ENCODE results near the gene VAV2.
"Not testable (repeated sequence)": the region's sequence is repeated elsewhere in the genome, so short reads cannot be mapped to it uniquely, and the experiment has no call there.

Gene VAV2

DNA sequence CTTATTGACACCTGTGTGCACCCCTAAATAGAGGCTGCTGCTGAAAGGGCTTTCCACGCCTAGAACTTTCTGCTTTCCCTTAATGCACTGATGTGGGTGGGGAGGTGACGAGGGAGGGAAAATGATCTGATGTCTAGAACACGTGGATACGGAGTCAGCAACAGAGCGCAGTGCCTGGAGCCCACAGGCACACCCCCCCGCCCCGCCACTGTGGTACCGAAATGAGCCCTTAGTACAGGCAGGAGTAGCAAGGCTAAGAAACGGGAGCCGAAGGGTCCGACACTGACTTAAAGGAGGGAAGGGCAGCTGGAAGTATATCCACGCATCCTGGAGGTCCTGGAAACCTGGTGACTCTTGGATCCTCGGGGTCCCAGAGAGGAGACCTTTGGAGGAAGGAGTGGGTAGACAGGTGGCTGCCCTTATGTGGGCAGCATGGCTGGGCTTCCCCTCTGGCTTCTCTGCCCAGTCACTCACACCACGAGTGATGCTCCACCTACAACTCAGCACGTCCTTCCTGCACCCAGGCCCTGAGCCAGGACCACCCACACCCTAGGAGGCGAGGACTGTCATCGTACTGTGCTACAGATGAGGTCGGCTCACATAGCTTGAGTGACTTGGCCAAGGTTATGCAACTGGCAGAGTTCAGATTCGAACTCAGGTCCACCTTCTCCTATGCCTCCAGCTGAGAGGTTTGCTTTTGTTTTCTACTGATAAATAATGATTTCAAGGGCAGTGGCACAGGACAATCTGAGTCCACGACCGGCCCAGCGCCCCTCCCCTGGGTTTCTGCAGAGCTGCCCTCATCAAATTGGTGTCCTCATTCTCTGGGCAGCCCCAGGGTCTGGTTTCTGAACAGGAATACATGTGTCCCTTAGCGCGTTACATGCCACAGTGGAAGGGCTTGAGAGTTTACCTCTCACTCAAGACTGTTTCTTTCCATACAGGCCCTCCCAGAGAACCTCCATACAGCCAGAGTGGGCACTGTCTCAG is 4.7 kb upstream of the VAV2 start:
- DNase-seq: no peak

DNA sequence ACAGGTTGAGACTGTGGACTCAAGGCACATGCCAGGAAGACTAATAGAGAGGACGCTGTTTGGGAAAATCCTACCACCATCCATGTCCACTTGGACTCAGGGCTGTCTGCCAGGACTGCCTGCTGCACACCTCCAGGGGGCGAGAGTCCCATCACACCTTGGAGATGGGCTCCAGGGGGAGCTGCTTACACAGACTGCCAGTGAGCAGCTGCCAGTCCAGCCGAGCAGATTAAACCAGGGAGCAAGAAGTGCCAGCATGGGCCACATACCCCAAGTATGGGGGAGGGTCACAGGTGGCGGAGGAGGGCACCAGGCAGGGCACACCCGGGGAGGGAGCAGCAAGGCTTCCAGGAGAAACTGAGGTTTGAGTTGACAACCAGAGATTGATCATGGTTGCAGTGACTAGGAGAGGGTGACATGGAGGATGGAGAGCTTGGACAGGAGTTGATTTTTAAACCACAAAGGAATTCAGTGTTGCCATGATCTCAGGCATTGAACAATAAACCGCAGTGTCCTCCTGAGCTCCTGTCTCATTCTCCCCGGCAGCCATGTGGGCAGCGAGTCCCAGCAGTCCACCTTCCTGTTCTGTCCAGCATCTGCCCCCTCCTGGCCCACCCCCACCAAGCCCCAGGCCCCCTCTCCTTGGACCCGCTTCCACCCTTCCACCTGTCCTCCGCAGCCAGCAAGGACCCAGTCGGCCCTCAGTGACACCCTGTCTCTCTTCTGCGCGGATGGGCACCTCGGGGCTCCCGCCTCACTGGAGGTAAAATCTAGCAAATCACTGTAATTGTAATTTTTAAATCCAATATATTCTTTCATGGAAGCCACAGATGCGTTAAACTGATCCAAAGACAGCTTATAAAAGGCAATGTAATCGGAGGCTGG is 3.1 kb upstream of the VAV2 start:
- DNase-seq: no peak

DNA sequence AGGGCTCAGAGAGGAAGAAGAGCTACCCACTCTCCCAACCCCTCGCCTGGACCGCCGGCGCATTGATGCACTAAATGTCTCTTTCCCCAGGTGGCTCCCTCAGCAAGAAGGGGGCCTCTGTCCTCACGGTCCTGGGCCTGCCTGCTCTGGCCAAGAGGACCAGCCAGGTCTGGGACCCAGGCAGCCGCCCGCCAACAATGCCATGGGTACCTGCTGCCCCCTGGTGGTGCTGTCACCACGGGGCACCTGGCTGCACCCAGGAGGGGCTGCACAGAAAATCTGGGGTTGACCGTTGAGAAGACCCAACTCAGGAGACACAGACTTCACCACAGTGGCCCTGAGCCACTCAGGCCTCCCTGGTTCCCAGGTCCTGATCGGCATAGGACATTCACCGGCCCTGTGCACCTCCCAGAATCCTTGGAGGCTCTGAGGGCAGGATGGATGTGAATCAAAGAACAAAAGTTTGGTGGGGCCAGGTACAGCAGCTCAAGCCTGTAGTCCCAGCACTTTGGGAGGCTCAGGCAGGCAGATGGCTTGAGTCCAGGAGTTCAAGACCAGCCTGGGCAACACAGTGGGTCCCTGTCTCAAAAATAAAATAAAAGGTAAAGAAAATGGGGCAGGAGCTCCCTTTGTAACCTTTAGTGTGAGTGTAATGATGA is 2.4 kb upstream of the VAV2 start:
- DNase-seq: peak; percentile 71

DNA sequence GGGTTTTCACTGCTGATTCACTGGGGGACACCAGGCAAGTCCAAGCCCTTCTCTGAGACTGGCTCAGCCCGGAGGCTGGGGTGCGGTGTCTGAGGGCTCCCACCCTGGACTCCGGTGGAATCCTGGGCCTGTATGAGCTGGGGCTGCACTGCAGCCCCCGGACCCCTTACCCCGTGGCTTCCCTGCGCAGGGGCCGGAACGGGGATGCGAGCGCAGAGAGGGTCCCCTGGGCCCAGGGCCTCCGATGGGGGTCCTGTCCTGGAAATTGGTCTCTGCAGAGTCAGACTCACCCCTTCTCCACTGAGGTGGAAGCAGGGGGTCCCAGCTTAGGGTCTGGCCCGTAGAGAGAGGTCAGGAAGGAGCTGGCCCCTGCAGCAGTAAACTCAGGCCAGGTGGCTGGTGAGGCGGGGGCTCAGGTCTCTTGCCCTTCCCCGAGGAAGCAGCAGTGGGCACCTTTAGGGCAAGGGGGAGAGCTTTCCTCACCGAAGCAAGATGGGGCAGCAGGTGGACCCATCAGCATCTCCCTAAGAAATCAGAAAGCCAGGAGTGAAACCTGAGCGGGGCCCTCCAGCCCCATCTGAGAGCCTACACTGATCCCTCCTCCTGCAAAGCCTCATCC is 1.6 kb upstream of the VAV2 start:
- no peak for DNase-seq

DNA sequence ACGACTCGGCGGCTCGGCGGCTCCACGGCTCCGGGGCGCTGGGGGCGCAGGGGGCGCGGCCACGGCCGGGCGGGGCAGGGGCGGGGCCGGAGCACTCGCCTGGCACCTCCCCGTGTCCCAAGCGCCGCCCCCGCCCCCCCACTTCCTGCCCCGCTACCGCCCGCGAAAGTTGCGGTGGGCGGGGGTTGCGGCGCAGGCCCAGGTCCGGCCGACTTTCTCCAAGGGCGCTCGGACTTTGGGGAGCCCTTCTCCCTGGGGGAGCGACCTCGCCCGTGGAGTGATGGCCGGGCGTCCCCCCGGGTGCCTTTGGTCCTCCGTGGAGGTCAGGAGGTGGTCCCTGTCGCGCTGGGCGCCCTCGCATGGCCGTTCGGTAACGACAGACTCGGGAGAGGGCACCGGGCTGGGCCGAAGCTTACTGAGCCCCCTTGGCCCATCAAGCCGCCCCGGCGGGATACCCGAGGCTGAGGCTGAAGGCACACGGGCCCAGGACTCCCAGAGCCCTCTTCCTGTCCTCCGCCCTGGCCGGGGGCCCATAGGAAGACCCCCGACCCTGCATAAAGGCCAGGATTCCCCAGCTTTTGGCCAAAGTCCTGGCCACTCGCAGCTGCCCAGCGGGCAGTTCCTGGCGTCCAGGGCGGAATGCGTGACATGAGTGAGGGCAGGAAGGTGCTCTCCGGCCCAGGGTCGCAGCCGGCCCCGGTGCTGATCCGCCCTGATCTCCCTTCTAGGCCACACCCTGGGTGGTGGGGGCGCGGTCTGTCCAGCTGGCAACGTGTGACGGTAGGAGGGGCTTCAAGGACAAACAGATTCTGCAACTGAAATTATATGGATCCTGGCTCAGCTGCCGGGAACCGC is 883 bp upstream of the VAV2 start:
- peak; percentile 33 for DNase-seq

DNA sequence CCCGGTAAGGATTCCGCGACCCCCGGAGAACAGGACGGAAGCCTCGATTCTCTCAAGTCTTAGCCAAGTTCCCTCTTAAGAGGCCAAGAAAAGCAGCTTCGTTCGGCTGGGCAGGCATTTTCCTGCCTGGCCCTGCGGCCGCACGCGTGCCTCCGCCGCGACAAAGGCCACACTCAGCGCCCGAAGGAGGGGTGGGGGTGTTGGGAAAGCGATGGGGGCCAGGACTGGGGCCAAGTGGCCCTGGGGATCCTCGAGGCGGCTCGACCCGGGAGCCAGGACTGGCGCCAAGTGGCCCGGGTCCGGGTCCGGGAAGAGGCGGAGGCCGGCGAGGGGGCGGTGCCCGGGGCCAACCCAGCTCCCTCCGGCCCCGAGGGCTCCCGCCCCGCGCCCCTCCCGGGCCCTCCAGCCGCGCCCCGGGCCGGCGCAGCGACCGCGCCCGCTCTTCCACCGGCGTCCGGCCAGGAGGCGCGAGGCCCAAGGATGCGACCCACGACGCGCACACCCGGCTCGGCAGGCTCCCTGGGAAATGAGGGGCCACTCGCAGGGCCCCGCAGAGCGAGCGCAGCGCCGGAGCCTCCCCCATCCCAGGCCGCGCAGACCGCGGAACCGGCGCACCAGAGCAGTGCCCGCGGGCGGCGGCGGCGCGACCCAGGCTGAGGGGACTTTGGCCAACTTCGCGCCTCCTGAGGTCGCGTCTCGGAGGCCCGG is 756 bp downstream of the VAV2 start:
- DNase-seq: no peak

DNA sequence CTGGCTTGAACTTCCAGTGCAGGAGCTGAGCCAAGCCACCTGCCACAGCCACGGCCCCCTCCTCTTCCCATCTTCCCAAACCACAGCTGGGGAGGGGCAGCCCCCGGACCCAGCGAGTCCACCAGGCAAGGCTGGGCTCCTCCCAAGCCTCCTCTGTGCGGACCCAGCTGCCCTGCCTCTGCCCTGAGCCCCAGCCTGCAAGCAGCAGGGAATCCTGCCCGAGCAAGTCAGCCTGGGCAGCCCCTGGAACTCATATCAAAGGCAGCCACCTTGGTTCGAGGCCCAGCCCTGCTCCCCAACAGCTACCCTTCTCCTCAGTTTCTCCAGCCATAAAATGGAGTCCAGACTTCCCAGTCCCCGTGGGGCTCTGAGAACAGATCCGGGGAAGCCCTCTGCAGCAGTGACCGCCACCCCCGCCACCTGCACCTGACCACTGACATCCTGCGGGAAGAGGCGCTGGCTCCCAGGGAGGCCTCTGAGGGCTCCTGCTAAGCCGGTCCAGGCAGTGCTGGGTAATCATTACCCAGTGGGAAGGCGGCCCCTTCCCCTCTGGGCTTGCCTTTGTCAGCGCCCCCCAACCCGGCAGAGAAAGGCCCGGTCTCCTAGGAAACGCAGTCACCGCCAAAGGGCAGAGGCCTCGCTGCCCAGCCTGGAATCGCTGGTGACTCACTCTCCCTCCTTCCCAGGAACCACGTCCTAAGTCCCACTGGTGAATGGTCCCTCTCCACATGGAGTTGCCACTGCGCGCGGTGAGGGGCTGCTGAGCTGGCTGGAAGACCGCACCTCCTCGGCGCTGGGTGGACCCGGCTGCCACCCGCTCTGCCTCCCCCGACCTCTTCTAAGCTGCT is 1.5 kb downstream of the VAV2 start:
- DNase-seq: no peak

DNA sequence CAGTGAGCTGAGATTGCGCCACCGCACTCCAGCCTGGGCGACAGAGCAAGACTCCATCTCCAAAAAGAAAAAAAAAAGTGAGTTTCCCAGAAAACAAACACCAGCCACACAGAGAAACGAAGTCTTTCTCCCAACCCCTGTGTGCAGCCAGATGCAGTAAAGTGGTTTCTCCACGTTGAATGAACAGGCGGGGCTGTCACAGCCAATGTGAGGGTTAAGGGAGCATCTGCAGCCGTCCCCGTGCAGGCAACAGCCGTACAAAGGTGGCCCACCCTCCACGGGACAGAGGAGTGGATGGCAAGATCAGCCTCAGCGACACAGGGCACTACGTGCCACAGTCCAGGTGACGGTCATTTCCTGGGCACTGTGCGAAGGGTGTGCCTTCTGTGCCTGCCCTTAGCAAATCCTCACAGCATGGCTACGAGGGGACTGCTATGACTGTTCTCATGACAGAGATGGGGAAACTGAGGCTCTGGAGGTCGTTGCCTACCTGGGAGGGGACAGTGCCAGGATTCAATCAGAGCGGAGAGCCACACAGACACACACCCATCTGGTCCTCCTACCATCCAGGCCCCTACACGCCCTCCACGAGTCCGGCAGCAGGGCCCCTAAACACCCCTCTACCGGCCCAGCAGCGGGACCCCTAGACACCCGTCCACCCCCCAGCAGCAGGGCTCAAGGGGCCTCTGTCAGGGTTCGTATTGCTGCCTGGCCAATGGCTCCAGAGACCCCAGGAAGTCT is 2.3 kb downstream of the VAV2 start:
- DNase-seq: no peak

DNA sequence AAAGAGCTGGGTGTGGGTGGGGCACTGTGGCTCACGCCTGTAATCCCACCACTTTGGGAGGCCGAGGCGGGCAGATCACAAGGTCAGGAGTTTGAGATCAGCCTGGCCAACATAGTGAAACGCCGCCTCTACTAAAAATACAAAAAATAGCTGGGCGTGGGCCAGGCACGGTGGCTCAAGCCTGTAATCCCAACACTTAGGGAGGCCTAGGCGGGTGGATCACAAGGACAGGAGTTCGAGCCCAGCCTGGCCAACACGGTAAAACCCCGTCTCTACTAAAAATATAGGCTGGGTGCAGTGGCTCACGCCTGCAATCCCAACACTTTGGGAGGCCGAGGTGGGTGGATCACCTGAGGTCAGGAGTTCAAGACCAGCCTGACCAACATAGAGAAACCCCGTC is 3.4 kb downstream of the VAV2 start:
- not testable (repeated sequence) for DNase-seq

DNA sequence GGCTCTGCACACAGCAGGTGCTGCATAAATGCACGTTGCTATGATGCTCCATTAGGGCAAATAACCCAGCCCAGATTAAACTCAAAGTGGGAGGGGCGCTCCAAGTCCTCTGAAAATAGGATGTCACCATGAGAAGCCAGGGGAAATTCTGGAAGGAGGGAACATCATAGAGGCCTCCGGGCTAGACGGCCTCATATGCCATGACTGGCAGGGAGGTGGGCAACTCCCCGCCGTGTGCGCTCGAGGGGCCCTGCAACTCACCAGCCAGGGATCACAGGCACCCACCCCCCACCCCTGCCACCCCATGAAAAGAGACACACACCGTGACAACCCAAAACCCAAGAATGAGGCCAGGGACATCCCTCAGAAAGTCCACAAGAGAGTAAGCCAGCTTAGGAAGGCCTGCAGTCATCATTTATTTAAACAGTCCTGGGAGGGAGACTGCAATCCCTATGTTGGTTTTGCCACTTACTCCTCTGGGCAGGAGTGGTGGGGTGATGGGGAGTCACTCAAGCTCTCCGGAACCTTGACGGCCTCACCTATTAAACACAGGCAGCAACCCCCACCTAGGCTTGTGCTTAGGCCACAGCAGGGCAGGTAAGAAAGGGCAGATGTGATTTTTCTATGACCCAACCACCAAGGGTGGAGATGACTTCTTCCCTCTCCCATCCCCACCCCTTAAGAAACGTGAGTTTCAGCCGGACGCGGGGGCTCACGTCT is 4.0 kb downstream of the VAV2 start:
- no peak for DNase-seq

DNA sequence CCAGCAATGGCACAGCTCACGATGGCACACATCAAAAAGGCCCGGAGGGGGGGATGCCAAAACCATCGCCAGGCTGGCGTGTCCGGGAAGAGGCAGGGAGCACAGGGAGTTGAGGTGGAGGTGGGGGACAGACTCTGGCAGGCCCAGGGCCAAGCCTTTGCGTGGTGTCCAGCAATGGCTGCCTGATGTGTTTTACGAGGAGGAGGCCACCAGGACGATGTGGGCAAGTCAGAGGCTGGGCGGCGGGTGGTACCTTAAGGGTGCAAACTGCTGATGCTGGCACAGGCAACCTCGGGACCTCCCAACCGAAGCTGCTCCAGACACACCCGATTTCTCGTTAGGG is 4.7 kb downstream of the VAV2 start:
- no peak for DNase-seq

DNA sequence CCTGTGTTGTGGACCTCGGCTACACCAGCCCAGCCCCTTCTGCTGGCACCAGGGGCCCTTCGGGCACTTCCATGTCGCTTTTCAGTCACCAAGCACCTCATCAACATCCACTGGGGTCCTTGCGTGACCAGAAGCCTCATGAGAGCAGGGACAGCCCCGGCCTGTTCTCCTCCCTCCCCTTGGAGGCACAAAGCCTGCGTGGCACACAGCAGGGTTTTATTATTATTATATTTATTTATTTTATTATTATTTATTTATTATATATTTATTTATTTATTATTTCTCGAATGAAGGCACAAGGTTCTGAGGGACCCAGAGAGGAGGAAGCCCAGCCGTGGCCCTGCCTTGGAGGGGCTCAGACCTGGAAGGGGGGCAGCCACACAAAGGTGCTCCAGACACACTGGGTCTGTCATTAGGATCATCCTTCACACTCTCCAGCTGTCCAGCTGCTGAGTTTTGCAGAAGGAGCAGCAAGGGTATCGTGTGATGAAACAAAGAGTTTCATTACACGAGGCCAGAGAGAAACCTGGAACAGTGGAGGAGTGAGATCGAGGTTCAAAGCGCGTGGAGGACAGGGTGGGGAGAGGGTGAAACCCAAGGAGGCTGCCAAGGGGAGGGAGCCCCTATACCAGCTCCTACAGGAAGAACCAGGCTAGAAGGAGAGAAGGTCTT is 5.2 kb downstream of the VAV2 start:
- no peak for DNase-seq

DNA sequence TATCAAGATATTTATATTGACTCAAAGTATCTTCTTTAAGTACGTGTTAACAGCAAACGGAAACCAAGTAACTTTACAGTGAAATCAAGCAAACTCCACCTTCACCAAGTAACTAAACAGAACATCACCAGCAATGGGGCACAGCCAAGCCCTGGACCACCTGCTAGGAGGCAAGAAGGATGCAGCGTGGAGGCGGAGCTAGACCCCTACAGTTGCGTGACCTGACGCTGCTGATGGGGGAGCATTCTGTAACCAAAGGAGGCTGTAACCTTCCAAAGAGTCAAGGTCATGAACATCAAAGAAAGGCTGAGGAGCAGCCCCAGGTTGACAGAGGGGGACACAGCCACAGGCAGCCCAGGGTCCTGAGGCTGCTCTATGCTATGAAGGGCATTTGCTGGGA is 6.1 kb downstream of the VAV2 start:
- DNase-seq: no peak

DNA sequence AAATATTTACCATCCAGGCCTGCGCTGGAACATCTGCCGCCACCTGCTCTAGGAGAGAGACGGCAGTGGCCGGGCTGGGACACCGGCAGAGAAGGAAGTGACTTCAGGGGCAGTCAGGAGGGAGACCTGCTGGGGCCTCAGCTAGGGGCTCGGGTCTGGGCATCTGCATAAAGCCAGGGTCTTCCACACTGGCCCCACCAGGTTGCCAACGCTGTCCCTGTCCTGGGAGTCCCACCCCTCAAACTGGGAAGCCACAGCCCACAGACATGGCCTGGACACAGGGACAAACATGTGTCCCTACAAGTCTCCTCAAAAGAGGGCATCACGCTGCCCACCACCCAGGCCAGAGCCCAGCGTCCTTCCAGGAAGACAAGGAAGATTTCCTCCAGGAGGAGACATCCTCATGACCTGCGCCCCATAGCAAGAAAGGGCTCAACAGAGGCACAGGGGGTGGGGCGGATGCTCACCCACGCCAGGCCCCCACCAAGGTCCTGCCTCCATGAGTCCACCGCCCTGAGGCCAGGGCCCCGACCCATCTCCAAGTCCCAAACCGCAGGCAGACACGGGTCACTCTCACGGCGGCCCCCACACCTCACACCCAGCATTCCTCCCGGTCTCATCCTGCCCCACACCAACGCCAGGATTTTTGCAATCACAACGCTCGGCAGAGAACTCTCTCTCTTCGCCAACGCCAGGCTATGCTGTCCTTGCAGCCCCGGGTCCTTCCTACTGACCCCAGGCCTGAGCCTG is 9.0 kb downstream of the VAV2 start:
- DNase-seq: no peak

DNA sequence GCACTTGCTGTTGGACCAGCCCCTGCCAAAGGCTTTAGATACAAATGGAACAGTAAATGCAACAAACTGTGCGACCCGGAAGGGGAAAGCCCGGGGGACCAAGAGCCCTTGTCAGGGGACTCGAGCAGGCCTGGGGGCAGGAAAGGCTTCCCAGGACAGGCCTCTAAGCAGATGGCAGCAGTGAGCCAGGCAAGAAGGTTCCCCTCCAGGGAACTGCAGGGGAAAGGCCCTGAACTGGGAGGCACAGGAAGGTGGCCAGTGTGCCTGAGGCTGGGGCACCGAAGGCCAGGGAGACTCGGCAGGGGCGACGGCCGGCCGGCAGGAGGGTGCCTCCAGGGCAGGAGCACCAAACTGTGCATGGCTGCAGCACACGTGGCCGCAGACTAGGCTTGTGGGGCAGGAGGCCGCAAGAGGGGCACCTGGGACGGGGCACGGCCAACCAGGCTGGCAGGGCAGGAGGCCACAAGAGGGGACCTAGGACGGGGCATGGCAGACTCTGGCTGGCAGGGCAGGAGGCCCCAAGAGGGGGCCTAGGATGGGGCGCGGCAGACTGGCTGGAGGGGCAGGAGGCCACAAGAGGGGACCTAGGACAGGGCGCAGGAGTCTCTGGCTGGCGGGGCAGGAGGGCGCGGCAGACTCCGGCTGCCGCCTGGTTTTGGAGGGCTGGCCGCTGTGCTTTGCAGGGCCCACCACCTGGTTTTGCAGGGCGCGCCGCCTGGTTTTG is 10.0 kb downstream of the VAV2 start:
- DNase-seq: no peak

DNA sequence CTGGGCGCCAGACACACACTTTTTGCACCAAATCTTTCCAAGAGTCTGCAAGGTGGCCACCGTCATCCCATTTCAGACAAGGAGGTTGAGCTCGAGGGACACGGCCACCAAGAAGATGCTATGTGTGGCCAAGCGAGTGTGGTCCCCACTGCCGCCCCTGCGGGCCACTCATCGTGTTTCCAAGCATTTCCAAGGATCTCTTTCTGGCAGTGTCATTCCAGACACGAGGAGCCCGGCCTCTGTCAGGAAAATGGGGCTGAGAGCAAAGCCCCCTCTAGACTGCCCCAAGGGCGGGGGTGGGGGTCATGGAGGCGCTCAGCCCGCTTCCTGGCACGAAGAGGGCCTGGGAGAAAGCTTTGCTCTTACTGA is 10.6 kb downstream of the VAV2 start:
- DNase-seq: no peak
